Ectodermal cell (in vitro differentiated cells): ENCODE data around the gene PKNOX2.

Experiments
- H3K27ac ChIP-seq: 2 replicates; pipeline ENCODE4 v1.7.0; 2013; ENCODE audit warnings: mild to moderate bottlenecking, low read depth, low read length; ENCODE audit not compliant: insufficient read depth, poor library complexity, severe bottlenecking
- H3K27me3 ChIP-seq: 2 replicates; pipeline ENCODE4 v1.7.0; 2013; ENCODE audit warnings: mild to moderate bottlenecking, low read length; ENCODE audit not compliant: insufficient read depth, control insufficient read depth, poor library complexity, severe bottlenecking
- H3K36me3 ChIP-seq: one replicate; pipeline ENCODE4 v1.7.0; 2013; ENCODE audit warnings: low read length; ENCODE audit not compliant: control insufficient read depth, insufficient read depth
- H3K4me1 ChIP-seq: one replicate; pipeline ENCODE4 v1.7.0; 2013; ENCODE audit warnings: low read length; ENCODE audit not compliant: control insufficient read depth, insufficient read depth
- H3K4me3 ChIP-seq: 2 replicates; pipeline ENCODE4 v1.7.0; 2013; ENCODE audit warnings: low read depth, low read length, control low read depth; ENCODE audit not compliant: insufficient read depth
- H3K9me3 ChIP-seq: 2 replicates; pipeline ENCODE4 v1.7.0; 2013; ENCODE audit warnings: mild to moderate bottlenecking, low read length, moderate library complexity; ENCODE audit not compliant: control insufficient read depth
- WGBS, 2 experiments: methylation state at CpG; one replicate each; pipeline ENCODE4 v1.1.7; 2013; ENCODE audit warnings: missing lambda C conversion rate in 2 of 2; 5-methylcytosine and 5-hydroxymethylcytosine counted together

Gene PKNOX2

DNA sequence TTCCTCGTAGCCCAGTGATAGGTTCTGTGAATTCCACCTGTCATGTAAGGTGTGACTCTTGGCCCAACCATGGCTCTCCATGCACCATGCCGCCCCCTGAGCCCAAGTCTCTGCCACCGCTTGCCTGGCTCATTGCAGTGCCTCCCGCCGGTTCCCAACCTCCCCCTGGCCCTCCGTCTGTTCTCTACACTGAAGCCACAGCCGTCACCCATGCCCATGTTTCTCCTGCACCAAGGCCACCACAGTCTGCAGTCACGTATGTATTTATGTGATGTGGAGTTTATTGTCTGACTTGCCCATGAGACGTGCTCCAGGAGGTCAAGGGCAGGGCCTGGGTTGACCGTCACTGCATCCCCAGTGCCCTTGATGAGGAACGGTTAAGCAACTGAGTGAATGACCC, 35.9 kb downstream of the PKNOX2 start:
- Histone ChIP-seq H3K9me3 (no peaks in the 10 kb centered on the region), H3K4me1 (peaks cover 60% of the 10 kb centered on the region), H3K27ac (no peak overlapping the region), H3K27me3 (no peaks in the 10 kb centered on the region), H3K36me3 (no peaks in the 10 kb centered on the region), H3K4me3 (no peak overlapping the region)
- WGBS, 2 experiments = 94 to 96% methylated on average over 11 of the region's 11 CpGs

DNA sequence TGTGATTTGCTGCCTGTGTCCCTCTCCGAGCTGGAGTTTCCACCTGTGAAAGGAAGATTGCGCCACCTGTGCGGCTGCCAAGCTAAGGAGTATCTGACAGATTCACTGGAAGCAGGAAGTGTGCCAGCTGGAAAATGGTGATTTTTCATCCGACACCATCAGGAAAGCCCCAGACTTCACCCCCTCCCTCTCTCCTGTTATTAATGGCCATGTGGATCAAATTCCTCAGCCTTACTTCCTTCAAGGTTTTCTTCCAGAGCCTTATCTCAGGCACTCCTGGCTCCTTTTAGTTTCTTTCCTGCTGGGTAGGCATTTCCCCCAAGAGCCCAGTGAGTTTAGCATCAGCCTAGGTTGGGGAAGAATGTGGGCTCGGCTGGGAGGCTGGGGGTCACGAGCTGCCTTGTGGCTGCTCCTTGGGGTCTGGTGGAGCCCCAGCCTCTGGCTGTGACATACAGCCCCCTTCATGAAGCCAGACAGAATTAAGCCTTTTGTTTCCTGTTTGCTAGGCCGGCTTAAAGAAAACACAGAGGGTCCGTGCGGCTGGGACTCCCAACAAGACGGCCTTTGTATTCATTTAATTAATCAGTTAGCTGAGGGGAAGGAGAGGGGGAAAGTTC, 37.1 kb downstream of the PKNOX2 start:
- Histone ChIP-seq H3K27ac (no peak overlapping the region), H3K4me3 (no peak overlapping the region), H3K9me3 (no peaks in the 10 kb centered on the region), H3K36me3 (no peaks in the 10 kb centered on the region), H3K4me1 (peaks cover 57% of the 10 kb centered on the region), H3K27me3 (no peaks in the 10 kb centered on the region)
- WGBS, 2 experiments = 54% methylated on average over 10 of the region's 10 CpGs

DNA sequence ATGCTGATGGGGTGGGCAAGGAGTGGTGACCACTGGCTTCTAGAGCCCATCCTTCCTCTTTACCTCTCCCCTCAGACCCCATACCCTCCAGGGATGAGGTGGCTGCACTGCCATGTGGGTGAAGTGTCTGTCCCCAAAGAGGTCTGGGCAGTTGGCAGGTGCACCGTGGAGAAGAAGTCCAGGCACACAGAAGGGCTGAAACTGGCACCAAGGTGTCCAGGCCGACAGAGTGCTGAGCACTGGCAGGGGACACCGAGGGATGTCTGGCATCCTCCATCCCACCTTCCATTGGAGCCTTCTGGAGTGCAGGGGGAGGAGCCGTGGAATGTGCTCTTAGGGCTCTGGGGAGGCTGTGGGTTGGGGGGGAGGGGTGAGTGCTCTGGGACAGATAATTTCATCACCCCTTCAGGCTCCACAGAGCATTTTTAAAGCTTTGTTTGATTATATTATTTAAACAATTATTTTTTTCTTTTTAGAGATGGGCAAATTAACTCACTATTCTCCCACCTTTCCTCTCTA, 37.9 kb downstream of the PKNOX2 start:
- no peak overlapping the region for H3K4me3 ChIP-seq
- H3K4me1 ChIP-seq = peaks cover 52% of the 10 kb centered on the region
- H3K36me3 ChIP-seq = no peaks in the 10 kb centered on the region
- no peaks in the 10 kb centered on the region for H3K9me3 ChIP-seq
- WGBS, 2 experiments = 79 to 85% methylated on average over 3 to 4 of the region's 4 CpGs
- no peaks in the 10 kb centered on the region for H3K27me3 ChIP-seq
- H3K27ac ChIP-seq = no peak overlapping the region

DNA sequence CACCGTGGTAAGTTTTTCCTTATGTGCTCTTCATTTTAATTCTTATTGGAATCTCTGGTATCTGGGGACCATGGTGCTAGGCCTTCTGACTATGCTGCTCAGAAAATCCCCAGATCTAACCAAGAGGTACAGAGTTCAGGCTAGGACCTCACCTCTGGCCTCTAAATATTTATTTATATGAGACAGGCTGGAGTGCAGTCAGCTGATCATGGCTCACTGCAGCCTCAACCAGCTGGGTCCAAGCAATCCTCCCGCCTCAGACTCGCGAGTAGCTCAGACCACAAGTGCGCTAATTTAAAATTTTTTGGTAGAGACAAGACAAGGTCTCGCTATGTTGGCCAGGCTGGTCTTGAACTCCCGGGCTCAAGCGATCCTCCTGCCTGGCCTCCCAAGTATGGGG, 38.4 kb downstream of the PKNOX2 start:
- no peaks in the 10 kb centered on the region for H3K9me3 ChIP-seq
- no peaks in the 10 kb centered on the region for H3K36me3 ChIP-seq
- no peaks in the 10 kb centered on the region for H3K27me3 ChIP-seq
- WGBS, 2 experiments = 89 to 95% methylated on average over 8 of the region's 8 CpGs
- no peak overlapping the region for H3K27ac ChIP-seq
- no peak overlapping the region for H3K4me3 ChIP-seq
- peaks cover 52% of the 10 kb centered on the region for H3K4me1 ChIP-seq

DNA sequence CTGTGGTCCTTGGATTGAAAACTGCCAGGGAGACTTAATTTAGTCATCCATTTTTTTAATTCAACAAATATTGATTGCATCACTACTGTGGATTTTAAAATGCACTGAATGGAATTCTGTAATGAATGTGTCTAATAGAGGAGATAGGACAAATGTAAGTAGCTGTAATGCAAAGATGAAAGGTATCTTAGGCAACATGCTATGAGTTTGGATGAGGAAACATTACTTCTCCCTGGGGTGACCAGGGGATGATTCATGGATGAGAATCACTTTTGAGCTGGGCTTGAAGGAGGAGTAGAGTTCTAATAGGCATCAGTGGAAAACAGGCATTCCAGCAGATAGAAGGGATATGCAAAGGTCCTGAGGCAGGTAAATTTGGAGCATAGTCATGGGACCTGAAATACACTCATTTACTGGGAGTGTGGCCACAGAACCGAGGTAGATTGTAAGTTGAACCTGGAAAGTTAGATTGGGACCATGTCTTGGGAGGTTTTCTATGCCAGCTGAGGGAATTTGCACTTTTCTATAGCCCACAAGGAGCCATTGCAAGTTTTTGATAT, 43.4 kb downstream of the PKNOX2 start:
- WGBS, 2 experiments = 85 to 96% methylated on average over 1 of the region's 1 CpG

DNA sequence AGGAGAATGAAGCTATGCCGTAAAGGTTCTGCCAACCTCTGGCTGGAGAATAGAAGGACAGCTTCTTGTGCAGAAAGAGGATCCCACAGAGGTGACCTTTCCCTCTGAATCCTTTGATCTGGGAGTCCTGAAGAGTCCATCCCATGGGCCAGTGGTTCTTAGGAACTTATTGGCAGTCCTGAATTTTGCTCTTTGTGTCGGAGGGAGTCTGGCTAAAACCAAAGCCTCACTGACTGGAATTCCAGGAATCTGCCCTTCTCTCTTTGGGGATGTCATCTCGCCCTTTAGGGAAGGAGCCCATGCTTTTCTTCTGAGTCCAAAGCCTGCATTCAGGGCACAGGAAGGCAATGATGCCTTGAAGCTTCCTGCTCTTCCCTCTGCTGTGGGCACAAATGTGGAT, 45.5 kb downstream of the PKNOX2 start:
- peaks cover 57% of the 10 kb centered on the region for H3K4me1 ChIP-seq

More for the DNA sequence above, 43.4 kb downstream of the PKNOX2 start:
- H3K27ac ChIP-seq = no peak overlapping the region
- H3K4me1 ChIP-seq = peaks cover 62% of the 10 kb centered on the region
- no peak overlapping the region for H3K4me3 ChIP-seq
- no peaks in the 10 kb centered on the region for H3K9me3 ChIP-seq
- H3K27me3 ChIP-seq = no peaks in the 10 kb centered on the region
- H3K36me3 ChIP-seq = no peaks in the 10 kb centered on the region

DNA sequence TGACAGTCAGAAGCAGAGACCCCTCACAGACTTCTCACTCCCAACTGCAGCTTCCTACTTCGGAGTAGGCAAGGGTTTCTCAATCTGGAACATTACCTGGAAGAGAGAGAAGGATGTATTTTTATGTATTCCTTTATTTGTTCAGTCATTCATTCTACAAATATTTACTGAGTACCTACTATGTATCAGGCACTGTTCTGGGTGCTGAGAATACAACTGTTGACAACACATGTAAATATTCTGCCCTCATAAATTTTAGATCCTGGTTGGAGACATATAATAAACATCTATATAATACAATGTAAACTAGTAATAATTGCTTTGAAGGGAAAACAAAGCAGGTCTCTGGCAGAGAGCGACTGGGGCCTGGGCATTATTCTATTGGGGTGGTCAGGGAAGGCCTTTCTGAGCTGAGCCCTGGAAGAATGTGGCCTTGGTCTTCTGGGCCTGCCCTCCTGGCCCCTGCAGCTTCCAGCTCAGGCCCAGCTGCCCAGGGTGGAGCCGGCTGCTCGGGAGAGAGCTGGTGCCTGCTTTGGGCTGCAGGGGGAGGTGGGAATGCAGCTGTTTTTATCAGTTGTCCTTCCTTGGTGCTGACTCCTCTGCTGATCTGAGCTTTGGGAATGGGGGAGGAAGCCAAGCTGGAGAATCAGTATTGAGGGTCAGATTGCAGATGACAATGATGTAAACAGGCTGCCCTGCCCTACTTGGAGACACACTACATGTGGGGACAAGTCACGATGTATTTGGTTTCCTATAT, 46.8 kb downstream of the PKNOX2 start:
- Histone ChIP-seq H3K36me3 (no peaks in the 10 kb centered on the region), H3K9me3 (no peaks in the 10 kb centered on the region), H3K27ac (no peak overlapping the region), H3K27me3 (no peaks in the 10 kb centered on the region), H3K4me3 (no peak overlapping the region), H3K4me1 (peaks cover 66% of the 10 kb centered on the region)
- WGBS, 2 experiments = 34 to 52% methylated on average over 3 to 4 of the region's 5 CpGs

More for the DNA sequence above, 45.5 kb downstream of the PKNOX2 start:
- 50 to 52% methylated on average over 3 of the region's 3 CpGs for WGBS, 2 experiments
- Histone ChIP-seq H3K36me3 (no peaks in the 10 kb centered on the region), H3K27me3 (no peaks in the 10 kb centered on the region), H3K4me3 (no peak overlapping the region), H3K9me3 (no peaks in the 10 kb centered on the region), H3K27ac (no peak overlapping the region)

DNA sequence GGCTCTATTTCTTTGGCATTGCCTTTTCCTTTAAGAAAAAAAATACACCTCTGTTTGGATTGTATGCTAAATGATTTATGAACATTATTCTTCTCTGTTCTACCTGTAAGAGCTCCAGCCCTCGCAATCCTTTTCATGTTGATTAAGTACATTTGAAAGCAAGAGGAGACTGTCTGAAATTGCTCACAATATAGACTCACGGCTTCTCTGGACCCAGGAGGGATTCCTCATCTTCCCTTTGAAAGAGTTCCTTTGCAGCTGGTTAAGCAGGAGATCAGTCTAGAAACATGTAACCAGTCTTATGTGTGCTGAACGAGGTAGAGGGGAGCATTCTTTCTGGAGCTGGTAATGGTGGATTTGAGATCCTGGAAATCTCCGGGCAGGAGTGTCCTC, 47.4 kb downstream of the PKNOX2 start:
- no peaks in the 10 kb centered on the region for H3K36me3 ChIP-seq
- peaks cover 68% of the 10 kb centered on the region for H3K4me1 ChIP-seq
- no peak overlapping the region for H3K4me3 ChIP-seq
- 96 to 98% methylated on average over 4 of the region's 4 CpGs for WGBS, 2 experiments
- no peaks in the 10 kb centered on the region for H3K9me3 ChIP-seq
- H3K27me3 ChIP-seq = no peaks in the 10 kb centered on the region
- H3K27ac ChIP-seq = no peak overlapping the region

DNA sequence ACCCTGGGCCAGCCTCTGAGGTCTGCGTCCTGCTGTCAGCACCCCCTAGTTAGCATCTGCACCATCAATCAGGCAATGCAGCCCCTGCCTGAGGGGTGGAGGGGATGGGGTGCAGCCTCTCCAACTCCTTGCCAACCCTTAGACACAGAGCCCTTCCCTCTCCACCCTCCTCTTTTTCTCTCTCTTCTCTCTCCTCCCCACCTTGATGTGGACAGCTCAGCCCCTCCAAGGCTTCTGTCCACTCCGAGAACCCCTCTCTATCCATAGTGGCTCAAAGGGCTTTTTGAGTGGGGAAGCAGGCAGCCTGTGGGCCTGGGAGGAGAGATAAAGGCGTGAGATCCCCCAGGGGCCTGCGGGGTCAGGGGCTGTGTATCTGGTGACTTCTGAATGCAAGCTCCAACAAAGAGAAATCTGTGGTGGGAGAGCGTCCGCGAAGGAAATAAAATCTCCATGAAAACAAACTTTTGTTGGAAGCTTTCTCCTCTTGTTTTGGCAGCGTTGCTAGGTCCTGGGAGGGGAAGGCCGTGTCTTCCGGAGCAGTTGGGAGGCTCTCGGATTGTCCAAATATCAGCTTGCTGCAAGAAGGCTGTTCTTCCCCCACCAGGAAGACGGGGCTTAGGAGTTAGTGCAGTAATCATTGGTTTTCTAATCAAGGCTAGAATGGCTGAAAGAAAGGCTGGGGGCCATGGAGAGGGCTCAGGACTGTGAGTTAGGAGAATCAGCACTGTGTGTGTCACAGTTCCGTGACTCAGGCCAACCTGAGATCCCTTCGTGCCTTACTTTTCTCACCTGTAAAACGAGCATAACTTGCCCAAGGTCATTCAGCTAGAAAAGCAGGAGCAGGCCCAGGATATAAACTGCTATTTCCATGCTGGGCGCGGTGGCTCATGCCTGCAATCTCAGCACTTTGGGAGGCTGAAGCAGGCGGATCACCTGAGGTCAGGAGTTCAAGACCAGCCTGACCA, 50.3 kb downstream of the PKNOX2 start:
- 35 to 38% methylated on average over 17 to 18 of the region's 18 CpGs for WGBS, 2 experiments
- H3K36me3 ChIP-seq = no peaks in the 10 kb centered on the region
- H3K4me3 ChIP-seq = no peak overlapping the region
- no peaks in the 10 kb centered on the region for H3K9me3 ChIP-seq
- peak overlapping the region; percentile 82 for H3K27ac ChIP-seq
- H3K27me3 ChIP-seq = no peaks in the 10 kb centered on the region
- peaks cover 74% of the 10 kb centered on the region for H3K4me1 ChIP-seq
